ENCODE measurements around the gene AFG1L.

The AFG1L gene

DNA sequence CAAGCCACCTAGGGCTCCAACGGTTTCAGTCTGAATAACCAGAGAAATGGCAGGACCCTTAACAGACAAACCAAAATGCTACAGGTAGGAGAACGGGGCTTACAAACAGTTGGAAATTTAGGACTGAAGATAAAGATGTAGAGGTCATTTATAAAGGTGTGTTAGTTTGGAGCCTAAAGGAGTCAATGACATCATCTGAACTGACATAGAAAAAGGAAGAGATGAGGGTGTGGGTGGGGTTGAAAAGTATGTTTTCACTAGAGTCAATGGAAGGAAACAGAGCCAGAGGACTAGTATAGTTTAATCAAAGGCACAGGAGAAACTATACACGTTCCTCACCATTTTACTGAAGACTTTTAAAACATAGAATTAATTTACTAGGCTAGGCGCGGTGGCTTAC is 194.8 kb downstream of the AFG1L start:
- in situ Hi-C loops (cut with MboI; ENCODE audit: low pct_unique_long_range_greater_than_20kb, low sequenced_read_pairs, unreplicated experiment), result loop anchor here (25.0 kb wide), 1 partner anchor 377 kb away; no protein-coding TSS in a partner anchor
- TF ChIP-seq, protein P1, sequence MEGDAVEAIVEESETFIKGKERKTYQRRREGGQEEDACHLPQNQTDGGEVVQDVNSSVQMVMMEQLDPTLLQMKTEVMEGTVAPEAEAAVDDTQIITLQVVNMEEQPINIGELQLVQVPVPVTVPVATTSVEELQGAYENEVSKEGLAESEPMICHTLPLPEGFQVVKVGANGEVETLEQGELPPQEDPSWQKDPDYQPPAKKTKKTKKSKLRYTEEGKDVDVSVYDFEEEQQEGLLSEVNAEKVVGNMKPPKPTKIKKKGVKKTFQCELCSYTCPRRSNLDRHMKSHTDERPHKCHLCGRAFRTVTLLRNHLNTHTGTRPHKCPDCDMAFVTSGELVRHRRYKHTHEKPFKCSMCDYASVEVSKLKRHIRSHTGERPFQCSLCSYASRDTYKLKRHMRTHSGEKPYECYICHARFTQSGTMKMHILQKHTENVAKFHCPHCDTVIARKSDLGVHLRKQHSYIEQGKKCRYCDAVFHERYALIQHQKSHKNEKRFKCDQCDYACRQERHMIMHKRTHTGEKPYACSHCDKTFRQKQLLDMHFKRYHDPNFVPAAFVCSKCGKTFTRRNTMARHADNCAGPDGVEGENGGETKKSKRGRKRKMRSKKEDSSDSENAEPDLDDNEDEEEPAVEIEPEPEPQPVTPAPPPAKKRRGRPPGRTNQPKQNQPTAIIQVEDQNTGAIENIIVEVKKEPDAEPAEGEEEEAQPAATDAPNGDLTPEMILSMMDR (IDR thresholded peaks at IDR 0.05; ENCODE audit: extremely low read depth, insufficient read depth, missing control alignments), result no peak
- DNase-seq (ENCODE audit: low spot score), result no peak

DNA sequence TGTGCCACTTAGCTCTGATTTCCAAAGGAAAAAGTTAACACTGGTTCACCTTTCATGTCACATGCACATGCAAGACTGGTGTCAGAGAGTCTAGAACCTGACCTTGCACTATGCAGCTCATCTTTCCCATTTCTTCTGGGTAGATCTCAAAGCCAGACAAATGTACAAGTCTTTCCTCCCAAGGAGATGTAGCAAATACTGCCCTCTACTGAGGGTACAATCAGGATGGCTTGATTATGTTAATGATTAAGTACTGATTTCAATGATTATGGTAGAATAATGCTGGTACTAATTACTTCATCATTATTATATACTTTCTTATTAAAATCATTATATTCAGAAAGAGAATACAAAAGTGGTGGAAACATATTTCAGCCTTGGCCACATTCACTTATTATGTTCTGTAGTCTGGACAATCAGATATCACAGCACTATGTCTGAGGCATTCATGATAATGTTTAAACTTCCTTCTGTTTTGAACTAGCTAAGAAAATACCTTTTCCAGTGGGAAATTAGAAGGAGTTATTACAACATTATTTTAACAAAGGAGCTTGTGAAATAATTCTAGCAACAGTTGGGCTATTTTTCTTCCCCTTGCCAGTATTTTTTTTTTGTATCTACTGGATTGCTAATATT is 197.4 kb downstream of the AFG1L start:
- TF ChIP-seq, protein P1 (IDR thresholded peaks at IDR 0.05; ENCODE audit: extremely low read depth, insufficient read depth, missing control alignments), result peak; percentile 58
- peak; percentile 34 for DNase-seq (ENCODE audit: low spot score)
- in situ Hi-C loops (cut with MboI; ENCODE audit: low pct_unique_long_range_greater_than_20kb, low sequenced_read_pairs, unreplicated experiment), result loop anchor here (25.0 kb wide), 1 partner anchor 380 kb away; no protein-coding TSS in a partner anchor

DNA sequence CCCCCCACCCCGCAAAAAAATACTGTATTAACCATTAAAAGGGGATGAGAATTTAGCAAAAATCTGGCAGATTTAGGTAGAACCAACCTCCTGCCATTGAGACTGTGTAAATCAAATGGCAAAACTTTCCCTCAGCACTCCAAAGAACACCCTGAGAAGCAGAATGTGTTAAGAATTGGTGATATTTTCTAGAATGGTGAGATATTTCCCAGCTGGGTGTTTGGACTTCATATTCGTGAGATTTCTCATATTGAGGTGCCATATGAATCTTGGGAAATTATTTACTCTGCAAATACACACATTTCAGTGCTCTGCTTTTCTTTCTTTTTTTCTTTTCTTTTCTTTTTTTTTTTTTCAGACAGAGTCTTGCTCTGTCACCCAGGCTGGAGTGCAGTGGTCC is 199.6 kb downstream of the AFG1L start:
- DNase-seq (ENCODE audit: low spot score), result no peak
- TF ChIP-seq, protein P1 (IDR thresholded peaks at IDR 0.05; ENCODE audit: extremely low read depth, insufficient read depth, missing control alignments), result no peak
- in situ Hi-C loops (cut with MboI; ENCODE audit: low pct_unique_long_range_greater_than_20kb, low sequenced_read_pairs, unreplicated experiment), result loop anchor here (25.0 kb wide), 1 partner anchor 382 kb away; no protein-coding TSS in a partner anchor

DNA sequence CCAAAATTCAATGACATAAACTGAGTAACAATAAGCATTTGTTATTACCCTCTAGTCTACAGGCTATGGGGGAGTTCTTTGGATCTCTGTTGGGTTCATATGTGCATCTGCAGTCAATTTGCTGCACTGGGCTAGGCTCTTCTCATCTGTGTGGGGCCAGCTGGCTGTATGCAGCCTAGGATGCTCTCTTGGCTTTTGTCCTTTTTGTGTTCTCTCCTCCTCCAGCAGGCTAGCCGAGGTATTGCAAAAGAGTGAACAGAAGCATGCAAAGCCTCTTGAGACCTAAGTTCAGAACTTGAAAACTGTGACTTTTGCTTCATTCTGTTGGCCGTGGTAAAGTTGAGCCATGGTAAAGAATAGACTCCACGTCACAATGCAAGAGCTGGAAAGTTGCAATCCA is 203.0 kb downstream of the AFG1L start:
- in situ Hi-C loops (cut with MboI; ENCODE audit: low pct_unique_long_range_greater_than_20kb, low sequenced_read_pairs, unreplicated experiment), result loop anchor here (25.0 kb wide), 1 partner anchor 386 kb away; no protein-coding TSS in a partner anchor
- TF ChIP-seq, protein P1 (IDR thresholded peaks at IDR 0.05; ENCODE audit: extremely low read depth, insufficient read depth, missing control alignments), result peak; percentile 47
- peak; percentile 23 for DNase-seq (ENCODE audit: low spot score)

DNA sequence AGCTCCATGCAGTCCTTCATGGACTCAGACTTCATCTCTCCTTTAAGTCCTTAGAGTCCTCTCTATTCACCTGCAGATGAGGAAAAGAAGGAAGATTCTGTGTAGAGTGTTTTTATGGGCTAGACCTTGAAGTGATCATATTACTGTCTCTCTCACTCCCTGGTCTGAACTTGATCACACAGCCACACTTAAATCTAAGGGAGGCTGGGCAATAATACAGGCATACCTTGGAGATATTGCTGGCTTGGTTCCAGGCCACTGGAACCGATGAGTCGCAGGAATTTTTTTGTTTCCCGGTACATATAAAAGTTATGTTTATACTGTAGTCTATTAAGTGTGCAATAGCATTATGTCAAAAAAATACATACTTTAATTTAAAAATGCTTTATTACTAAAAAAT is 206.7 kb downstream of the AFG1L start:
- in situ Hi-C loops (cut with MboI; ENCODE audit: low pct_unique_long_range_greater_than_20kb, low sequenced_read_pairs, unreplicated experiment), result no loop called here
- TF ChIP-seq, protein P1 (IDR thresholded peaks at IDR 0.05; ENCODE audit: extremely low read depth, insufficient read depth, missing control alignments), result no peak
- DNase-seq (ENCODE audit: low spot score), result no peak

DNA sequence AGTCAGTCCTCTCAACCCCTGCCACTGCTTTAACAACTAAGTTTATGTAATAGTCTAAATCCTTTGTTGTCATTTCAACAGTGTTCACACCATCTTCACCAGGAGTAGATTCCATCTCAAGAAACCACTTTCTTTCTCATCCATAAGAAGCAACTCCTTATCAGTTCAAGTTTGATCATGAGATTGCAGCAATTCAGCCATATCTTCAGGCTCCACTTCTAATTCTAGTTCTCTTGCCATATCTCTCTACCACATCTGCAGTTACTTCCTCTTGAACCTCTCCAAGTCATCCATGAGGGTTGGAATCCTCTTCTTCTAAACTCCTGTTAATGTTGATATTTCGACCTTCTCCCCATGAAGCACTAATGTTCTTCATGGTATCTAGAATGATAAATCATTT is 208.0 kb downstream of the AFG1L start:
- in situ Hi-C loops (cut with MboI; ENCODE audit: low pct_unique_long_range_greater_than_20kb, low sequenced_read_pairs, unreplicated experiment), result no loop called here
- DNase-seq (ENCODE audit: low spot score), result no peak
- TF ChIP-seq, protein P1 (IDR thresholded peaks at IDR 0.05; ENCODE audit: extremely low read depth, insufficient read depth, missing control alignments), result no peak

Data from GM13977 (cell line).